Measurements from ENCODE around the gene RELN.

DNA sequence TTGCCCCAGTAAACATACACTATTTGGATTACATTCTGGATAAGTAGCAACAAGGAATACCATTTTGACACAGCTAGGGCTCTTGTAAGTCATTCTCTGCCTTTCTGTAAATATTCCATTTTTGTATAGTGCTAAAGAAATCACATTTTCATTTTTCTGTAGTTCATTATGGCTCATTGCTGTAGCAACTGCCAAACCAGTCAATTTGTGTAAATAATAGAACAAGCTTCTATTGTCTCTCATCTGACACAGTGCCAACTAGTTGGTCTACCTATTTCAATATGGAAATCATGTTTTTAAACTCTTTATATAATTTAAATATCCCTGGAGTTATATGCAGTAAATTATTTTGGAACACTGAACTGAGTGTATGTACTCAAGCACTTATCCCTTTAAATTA lies 193.7 kb downstream of the RELN start:
- TF ChIP-seq POLR2A (IDR thresholded peaks at IDR 0.05): no peak
- TF ChIP-seq, protein P1, sequence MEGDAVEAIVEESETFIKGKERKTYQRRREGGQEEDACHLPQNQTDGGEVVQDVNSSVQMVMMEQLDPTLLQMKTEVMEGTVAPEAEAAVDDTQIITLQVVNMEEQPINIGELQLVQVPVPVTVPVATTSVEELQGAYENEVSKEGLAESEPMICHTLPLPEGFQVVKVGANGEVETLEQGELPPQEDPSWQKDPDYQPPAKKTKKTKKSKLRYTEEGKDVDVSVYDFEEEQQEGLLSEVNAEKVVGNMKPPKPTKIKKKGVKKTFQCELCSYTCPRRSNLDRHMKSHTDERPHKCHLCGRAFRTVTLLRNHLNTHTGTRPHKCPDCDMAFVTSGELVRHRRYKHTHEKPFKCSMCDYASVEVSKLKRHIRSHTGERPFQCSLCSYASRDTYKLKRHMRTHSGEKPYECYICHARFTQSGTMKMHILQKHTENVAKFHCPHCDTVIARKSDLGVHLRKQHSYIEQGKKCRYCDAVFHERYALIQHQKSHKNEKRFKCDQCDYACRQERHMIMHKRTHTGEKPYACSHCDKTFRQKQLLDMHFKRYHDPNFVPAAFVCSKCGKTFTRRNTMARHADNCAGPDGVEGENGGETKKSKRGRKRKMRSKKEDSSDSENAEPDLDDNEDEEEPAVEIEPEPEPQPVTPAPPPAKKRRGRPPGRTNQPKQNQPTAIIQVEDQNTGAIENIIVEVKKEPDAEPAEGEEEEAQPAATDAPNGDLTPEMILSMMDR (IDR thresholded peaks at IDR 0.05): no peak
